Glomerular visceral epithelial cell (primary cell): Measurements from ENCODE around the gene PRMT2.
"Not testable (repeated sequence)": the region's sequence is repeated elsewhere in the genome, so short reads cannot be mapped to it uniquely, and the experiment has no call there.

Experiments used
- DNase-seq: peaks from one replicate; pipeline ENCODE4 v3.0.0-alpha.2; 2016; ENCODE audit errors: extremely low spot score

PRMT2 gene

DNA sequence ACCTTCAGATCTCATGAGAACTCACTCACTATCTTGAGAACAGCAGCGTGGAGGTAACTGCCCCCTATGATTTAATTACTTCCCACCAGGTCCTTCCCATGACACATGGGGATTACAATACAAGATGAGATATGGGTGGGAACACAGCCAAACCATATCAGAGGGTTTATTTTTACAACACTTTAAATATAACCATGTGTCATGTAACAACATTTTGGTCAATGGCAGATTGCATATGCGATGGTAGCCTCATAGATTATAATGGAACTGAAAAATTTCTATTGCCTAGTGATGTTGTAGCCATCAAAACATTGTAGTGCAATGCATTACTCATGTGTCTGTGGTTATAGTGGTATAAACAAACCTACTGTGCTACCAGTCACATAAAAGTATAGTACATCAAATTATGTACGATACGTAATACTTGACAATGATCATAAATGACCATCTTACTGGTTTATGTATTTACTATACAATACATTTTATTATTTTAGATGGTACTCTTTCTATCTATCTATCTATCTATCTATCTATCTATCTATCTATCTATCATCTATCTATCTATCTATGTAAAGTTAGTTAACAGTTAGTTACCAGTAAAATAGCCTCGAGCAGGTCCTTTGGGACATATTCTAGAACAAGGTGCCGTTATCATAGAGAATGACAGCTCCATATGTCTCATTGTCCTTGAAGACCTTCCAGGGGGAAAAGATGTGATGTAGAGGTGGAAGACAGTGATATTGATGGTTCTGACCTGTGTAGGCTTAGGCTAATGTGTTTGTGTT lies 18.0 kb upstream of the PRMT2 start:
- DNase-seq: no peak

GRCh38 chr21:46618738-46619379 lies 16.6 kb upstream of the PRMT2 start:
- DNase-seq: no peak

DNA sequence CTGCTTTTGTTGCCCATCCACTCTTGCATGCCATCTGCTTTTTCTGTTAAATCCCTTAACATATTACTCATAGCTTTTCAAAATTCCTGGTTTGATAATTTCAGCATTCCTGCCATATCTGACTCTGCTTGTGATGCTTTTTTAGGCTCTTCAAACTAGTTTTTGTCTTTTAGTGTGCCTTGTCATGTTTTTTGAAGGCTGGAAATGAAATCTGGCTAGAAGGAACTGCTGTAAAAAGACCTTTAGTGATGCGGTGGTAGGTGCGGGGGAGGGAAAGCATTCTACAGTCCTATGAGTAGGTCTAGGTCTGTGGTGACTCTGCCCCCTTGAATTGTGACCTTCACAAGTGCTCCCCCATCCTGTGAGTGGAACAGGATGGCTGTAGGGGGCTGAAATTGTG lies 15.6 kb upstream of the PRMT2 start:
- DNase-seq: no peak

- DNase-seq: no peak
These were observed 14.6 kb upstream of the PRMT2 start for GRCh38 chr21:46620846-46621245.

GRCh38 chr21:46621457-46622182 lies 13.9 kb upstream of the PRMT2 start:
- no peak for DNase-seq

DNA sequence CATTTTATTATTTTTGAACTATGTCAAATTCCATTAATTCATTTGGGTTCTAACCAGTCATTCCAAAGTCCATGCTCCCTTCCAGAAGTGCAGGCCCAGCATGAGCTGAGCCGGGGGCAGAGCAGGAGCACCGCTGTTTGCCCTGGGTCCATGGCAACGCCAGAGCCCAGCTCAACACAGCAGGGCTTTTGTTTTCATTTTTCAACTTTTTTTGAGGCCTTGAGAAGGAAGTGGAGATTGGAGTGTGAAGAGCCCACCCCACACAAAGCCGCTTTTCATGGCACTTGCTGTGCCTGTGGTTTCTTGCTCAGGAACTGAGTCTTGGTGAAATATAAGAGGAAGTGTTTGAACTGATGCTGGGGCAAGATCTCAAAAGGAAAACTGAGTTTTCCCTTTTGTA lies 13.2 kb upstream of the PRMT2 start:
- no peak for DNase-seq

DNA sequence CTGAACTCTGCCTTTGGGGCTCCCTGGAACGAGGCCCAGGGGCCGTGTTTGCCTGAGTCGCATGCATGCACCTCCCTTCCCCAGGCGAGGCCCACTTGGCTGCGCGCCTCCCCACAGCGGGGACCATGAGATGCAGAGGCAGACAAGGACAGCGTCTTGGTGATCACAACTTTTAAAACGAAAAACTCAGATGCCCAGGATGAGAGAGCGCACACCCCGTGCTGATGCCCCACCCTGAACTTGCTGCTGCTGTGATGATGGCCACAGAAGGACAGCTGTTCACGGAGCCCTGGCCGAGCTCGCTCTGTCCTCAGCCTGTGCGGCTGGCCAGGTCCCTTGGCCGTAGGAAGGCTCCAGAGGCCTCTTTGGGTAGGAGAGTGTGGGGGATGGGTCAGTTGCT lies 11.4 kb upstream of the PRMT2 start:
- DNase-seq: no peak

- DNase-seq: no peak
These were observed 9.7 kb upstream of the PRMT2 start for GRCh38 chr21:46625759-46626158.

DNA sequence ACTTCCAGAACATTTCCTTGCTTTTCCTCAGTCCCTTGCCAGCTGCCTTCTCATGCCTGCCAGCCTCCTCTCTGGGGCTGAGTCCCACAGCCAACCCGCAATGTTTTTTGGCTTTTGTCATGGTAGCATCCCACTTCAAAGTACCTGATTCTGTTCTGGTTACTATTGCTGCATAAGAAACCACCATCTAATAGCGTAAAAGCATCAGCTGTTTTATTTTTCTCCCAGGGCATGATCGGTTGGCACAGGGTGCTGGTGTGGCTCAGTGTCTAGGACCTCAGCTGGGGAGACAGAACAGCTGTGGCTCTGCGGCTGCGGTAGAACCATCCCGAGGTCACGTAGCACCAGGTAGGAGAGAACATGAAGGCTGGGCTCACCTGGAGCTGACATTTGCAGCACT lies 8.9 kb upstream of the PRMT2 start:
- DNase-seq: no peak

DNA sequence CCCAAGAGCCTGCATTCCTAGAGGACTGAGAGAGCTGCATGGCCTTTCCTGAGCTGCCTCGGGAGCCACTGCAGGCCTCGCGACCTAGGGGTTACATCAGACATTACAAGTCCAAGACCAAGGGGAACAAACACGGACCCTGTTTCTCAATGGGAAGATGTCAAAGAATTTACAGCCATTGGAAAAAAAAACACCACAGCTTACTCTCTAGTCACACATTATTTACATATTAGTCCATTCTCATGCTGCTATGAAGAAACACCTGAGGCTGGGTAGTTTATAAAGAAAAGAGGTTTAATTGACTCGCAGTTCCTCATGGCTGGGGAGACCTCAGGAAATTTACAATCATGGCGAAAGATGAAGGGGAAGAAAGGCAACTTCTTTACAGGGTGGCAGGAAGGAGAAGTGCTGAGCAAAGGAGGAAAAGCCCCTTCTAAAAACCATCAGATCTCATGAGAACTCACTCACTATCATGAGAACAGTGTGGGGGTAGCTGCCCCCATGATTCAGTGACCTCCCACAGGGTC lies 8.4 kb upstream of the PRMT2 start:
- no peak for DNase-seq

DNA sequence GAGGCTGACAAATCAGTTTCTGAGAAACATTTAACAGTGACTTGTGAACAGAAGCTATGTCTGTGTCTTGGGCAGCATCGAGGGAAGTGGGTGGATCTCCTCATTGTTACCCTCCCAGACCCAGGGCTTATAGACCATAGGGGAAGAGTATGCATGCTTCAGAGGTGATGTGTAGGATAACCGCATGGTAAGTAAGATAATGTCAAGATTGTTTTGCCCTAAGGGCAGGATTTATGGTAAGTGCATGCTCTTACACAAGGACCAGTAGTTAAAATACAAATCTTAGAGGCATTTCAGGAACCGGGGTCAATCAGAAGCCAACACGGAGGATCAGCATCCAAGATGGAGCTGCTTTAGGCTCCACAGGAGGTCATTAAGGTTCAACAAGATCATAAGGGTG lies 7.7 kb upstream of the PRMT2 start:
- DNase-seq: no peak

DNA sequence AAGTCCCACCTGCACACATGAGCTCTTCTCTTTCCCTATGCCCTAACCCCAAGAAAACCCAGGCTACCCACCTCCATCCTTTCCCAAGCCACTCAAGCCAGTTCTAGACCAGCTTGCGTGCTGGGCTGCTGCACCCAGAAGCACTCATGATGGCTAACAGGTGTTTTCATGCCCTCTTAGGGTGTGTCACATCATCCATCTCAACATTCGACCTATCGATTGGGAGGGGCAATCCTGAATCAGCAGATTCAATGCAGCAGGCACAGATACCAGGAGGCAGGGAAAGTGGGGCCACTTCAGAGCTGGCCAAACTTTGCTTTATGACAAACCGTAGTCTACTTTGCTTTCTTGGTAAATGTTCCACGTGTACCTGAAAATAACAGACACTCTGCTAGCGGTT lies 6.6 kb upstream of the PRMT2 start:
- no peak for DNase-seq

GRCh38 chr21:46630915-46631314 lies 4.6 kb upstream of the PRMT2 start:
- not testable (repeated sequence) for DNase-seq

GRCh38 chr21:46633566-46633965 lies 1.9 kb upstream of the PRMT2 start:
- no peak for DNase-seq

- no peak for DNase-seq
These were observed 1.0 kb upstream of the PRMT2 start for GRCh38 chr21:46634427-46634826.

DNA sequence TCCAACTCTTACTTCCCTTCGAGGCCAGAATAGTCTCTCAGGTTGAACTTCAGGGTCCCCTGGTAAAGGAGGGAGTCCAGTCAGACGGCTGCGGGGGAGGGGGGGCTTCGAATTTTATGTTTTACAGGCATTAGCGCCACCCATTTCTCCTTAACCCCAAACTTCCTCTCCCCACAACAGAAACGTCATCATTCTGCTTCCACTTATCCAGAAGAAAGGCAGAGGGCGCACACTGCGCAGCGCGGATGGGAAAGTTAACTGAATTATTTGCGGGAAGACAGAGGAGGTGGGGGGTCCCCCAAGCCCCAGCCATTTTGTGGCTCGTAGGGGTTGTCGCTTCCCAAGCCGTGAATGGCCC lies 529 bp upstream of the PRMT2 start:
- peak; percentile 84 for DNase-seq

- DNase-seq: no peak
These were observed 673 bp downstream of the PRMT2 start for GRCh38 chr21:46636181-46636512.

GRCh38 chr21:46636550-46637285 lies 1.2 kb downstream of the PRMT2 start:
- DNase-seq: no peak

- no peak for DNase-seq
These were observed 2.7 kb downstream of the PRMT2 start for GRCh38 chr21:46637952-46638746.

DNA sequence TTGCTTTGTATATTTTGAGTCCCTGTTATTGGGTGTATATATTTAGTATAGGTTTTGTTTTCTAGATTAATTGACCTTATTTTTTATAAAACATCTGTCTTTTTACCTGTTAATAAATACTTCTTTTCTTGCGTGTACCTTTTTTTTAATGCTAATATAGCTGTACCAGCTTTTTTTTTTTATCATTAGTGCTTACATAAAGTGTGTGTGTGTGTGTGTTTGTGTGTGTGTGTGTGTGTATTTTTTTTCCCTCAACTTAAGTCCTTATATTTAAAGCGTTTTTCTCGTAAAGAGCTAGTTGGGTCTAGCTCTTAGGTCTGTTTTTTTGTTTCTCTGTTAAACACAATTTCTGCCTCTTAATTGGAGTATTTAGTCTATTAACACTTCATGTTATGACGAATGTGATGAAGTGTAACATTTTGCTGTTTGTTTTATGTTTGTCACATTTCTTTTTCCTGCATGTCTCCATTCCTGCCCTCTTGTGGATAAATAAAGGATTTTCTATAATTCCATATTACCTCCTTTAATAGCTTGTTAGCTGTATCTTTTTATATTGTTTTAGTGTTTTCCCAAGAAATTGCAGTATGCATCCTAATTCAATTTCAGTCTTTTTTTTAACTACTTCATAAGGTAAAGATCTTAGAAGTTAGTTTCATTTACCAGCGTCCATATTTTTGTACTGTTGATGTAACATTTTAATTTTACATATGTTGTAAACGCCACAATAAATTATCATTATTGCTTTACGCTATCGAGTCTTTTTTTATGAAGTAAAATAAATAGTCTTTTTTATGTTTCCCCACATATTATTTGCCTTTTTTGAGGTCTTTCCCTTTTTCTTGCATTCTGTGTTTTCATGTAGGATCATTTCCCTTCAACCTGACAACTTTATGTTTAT lies 4.3 kb downstream of the PRMT2 start:
- DNase-seq: no peak
